AG04449 (cell line): Measurements from ENCODE around the gene C5.

Experiments
- CTCF ChIA-PET: fragments of 350-600 bp; formaldehyde crosslinking; extraction: SDS; loops from one replicate; lab custom pipeline; 2021; ENCODE audit warnings: antibody characterized with exemption; lab: Yijun Ruan, JAX
- POLR2A ChIA-PET: fragments of 400-600, 350-600 bp; formaldehyde crosslinking; extraction: SDS; loops from one replicate; lab custom pipeline; 2020; ENCODE audit warnings: antibody characterized with exemption, inconsistent platforms; lab: Yijun Ruan, JAX
- DNase-seq: peaks from one replicate; pipeline ENCODE4 v3.0.0-alpha.2; 2010; ENCODE audit warnings: low read depth, low spot score
- H3K4me3 ChIP-seq: 2 replicates; pipeline ENCODE4 v1.5.1; 2011; ENCODE audit warnings: low read depth, mild to moderate bottlenecking, control low read depth, low read length
- CTCF ChIP-seq: IDR thresholded peaks from one replicate; pipeline ENCODE4 v1.5.1; 2011; ENCODE audit warnings: mild to moderate bottlenecking, moderate library complexity, low read length, control low read depth, inconsistent platforms; ENCODE audit not compliant: insufficient read depth; ENCODE audit errors: missing control alignments

Gene C5

GRCh38 chr9:120950421-120951388 lies 99.4 kb downstream of the C5 start:
- TF ChIP-seq CTCF = no peak
- CTCF ChIA-PET = interaction anchor here (0.7 to 1.2 kb wide), 3 partner anchors 14 to 195 kb away, joined by 3 to 6 read pairs (median 4); no protein-coding TSS in a partner anchor
- POLR2A ChIA-PET = no interaction called here
- no peak overlapping the region for H3K4me3 ChIP-seq
- DNase-seq = no peak

- ChIA-PET POLR2A (no interaction called here), CTCF (no interaction called here)
- no peak for DNase-seq
- TF ChIP-seq CTCF = no peak
- H3K4me3 ChIP-seq = no peak overlapping the region
These were observed 100.8 kb downstream of the C5 start for GRCh38 chr9:120949290-120949689.

GRCh38 chr9:120948824-120949223 lies 101.3 kb downstream of the C5 start:
- CTCF ChIA-PET = interaction anchor here (1.1 kb wide), 1 partner anchor 32 kb away, joined by 6 read pairs; no protein-coding TSS in a partner anchor
- no peak overlapping the region for H3K4me3 ChIP-seq
- DNase-seq = no peak
- POLR2A ChIA-PET = no interaction called here
- TF ChIP-seq CTCF = no peak

DNA sequence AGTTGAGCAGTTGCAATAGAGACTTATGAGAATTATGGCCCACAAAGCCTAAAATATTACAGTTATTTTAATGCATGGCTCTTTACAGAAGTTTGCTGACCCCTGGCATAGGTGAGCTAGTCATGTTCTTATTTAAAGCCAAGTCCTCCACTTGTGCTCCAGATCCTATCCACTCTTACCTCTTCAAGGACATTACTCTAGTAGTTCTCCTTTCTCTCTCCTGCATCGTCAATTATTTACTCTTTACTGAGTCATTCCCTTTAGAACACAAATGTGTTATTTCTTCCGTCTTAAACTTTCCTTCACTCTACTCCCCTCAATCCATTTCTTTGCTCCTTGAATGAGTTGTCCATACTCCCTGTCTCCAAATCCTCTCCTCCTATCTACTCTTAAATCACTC lies 102.9 kb downstream of the C5 start:
- H3K4me3 ChIP-seq = no peak overlapping the region
- POLR2A ChIA-PET = no interaction called here
- CTCF ChIA-PET = no interaction called here
- no peak for DNase-seq
- no peak for TF ChIP-seq CTCF

DNA sequence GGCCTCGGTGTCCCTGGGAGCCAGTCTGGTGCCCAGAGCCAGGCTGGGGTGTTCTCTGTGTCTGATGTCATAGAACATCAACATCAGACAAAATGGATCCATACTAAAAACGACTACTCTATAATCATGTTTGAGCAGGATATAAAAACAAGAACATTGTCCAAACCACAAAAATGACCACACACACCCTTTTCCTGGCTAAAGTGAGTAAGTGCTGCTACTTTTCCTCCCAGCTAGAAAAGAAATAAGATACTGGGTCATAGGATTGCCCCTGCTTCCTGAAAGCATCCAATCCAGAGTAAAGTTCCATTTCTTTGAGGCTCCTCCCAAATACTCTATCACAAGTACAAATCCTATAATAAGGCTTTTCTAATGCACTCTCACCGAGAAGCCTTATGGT lies 103.8 kb downstream of the C5 start:
- no peak overlapping the region for H3K4me3 ChIP-seq
- no peak for TF ChIP-seq CTCF
- CTCF ChIA-PET = interaction anchor here (1.6 kb wide), 1 partner anchor 9 kb away, joined by 9 read pairs; no protein-coding TSS in a partner anchor
- DNase-seq = no peak
- POLR2A ChIA-PET = no interaction called here

- no peak overlapping the region for H3K4me3 ChIP-seq
- no peak for DNase-seq
- CTCF ChIA-PET = interaction anchor here (1.6 kb wide), 1 partner anchor 8 kb away, joined by 9 read pairs; no protein-coding TSS in a partner anchor
- TF ChIP-seq CTCF = no peak
- POLR2A ChIA-PET = no interaction called here
These were observed 105.1 kb downstream of the C5 start for GRCh38 chr9:120944948-120945347.
